GM19099 (cell line): ENCODE data around the gene CLEC4E.

Source experiments
- POLR2A ChIP-seq: IDR thresholded peaks from 3 replicates; pipeline ENCODE4 v1.6.1; 2011; ENCODE audit warnings: low read depth; ENCODE audit not compliant: insufficient read length; ENCODE audit errors: extremely low read depth

The CLEC4E gene

DNA sequence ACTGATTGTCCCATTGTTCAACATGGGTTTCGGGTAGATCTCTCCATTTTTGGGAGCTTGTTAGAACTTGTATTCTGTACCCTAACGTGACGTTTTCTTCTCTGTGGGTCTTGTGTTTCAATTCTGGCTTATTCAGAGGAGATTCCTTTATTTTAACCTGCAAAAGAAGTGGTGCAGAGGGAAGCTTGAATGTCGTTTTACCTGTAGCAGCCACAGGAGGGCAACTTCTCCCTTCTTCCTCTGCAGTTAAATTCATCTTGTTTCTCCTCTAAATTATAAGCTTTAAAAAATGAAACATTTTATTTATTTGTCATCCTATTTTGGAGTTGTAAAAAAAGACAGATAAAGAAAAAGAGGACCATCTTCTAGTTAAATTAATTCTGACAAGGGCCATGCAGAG lies 41.1 kb downstream of the CLEC4E start:
- TF ChIP-seq POLR2A, result no peak

DNA sequence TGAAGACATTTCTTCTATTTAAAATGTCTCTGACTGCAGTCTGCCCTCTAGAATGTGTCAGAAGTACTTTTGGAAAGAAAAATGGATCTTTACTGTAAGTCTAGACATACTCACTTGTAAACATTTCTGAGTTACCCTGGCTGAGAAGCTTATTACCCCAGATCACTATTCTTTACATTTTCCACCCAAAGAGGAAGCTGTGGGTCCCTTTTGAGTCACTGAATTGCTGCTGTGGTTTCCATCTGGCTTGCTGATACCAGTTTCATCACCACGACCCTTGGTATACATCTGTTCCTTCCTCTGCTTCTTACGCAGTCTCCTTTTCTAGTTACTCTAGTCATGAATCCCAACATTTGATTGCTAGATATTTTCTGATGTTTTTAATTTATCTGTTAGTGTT lies 47.6 kb downstream of the CLEC4E start:
- TF ChIP-seq POLR2A, result no peak

DNA sequence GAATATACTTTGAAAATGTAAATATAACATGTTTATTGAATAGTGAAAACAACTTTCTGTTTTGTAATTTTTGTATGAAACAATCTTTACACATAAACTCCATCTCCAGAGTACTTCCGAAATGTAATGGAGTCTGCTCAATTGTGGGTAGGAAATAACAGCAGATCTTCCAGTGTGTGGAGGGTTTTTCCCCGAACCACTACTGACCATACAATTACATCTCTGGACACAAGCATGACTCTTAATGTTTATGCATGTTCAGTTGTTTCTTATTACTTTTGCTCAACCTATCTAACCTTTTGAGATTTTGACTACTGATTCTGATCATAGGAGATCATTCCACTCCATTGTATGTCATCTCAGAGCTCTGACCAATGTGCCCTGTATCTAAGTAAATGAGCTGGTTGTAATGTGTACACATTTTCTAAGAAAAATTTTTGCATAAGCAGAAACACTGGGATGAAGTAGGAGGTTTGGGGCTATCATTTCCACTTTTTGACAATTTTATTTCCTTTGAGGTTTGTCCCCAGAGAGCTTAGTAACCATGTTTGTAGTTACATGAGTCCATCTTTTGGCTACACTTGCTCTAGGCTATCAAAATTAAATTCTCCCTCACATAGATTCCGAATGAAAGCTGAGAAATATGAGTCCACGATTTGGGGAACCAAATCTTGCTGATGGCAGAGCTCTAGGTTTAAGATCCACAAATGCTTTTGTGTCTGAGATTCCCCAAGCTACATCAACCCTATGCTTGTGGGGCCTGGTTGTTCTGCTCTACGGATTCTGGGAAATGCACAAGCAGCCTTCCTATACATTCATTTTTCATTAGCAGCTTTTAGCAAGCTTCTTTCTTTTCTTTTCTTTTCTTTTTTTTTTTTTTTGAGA lies 48.8 kb downstream of the CLEC4E start:
- TF ChIP-seq POLR2A, result no peak
